Testis (tissue), 3 donors: Measurements from ENCODE around the gene IL1RAP. TPM values are rescaled to one million over a fixed set of nuclear protein-coding genes. Genes with fewer than 3 reads are reported as not detected.

ENCODE experiments used
- DNase-seq: peaks from one replicate; pipeline ENCODE4 v3.0.0-alpha.2; 2019
- H3K27ac ChIP-seq, 2 donors: fragments of 200-600 bp; sonication (generic); one replicate each; pipeline ENCODE4 v1.5.1; 2019
- H3K27me3 ChIP-seq: fragments of 200-600 bp; sonication (generic); one replicate; pipeline ENCODE4 v1.5.1; 2019
- H3K36me3 ChIP-seq: fragments of 200-600 bp; sonication (generic); one replicate; pipeline ENCODE4 v1.5.1; 2017; ENCODE audit warnings: low read depth; ENCODE audit errors: missing control alignments
- H3K4me1 ChIP-seq: fragments of 200-600 bp; sonication (generic); one replicate; pipeline ENCODE4 v1.5.1; 2019
- H3K4me3 ChIP-seq, 2 donors: fragments of 200-600 bp; sonication (generic); one replicate each; pipeline ENCODE4 v1.5.1; 2017 to 2019
- H3K9me3 ChIP-seq: fragments of 200-600 bp; sonication (generic); one replicate; pipeline ENCODE4 v1.5.1; 2017
- CTCF ChIP-seq, 3 experiments: fragments of 450-650 bp in 2 of 3; fragments of 200-600 bp in 1 of 3; sonication (generic) in 1 of 3; IDR thresholded peaks; one replicate each; pipeline ENCODE4 v1.5.1; 2016 to 2019; ENCODE audit warnings: antibody characterized with exemption in 3 of 3, mild to moderate bottlenecking in 2 of 3, moderate library complexity in 1 of 3
- POLR2A ChIP-seq: fragments of 450-650 bp; IDR thresholded peaks from one replicate; pipeline ENCODE4 v1.6.1; 2017; ENCODE audit warnings: antibody characterized with exemption, mild to moderate bottlenecking, moderate library complexity
- WGBS, 2 donors: methylation state at CpG; one replicate each; pipeline ENCODE4 v1.1.5; 2018; 5-methylcytosine and 5-hydroxymethylcytosine counted together
- intact Hi-C: fragments of 100-400 bp; cut with DNase I; formaldehyde crosslinking; loops from one replicate; pipeline ENCODE4 v1.15.1; 2023; ENCODE audit warnings: low total_unique reads
- polyA plus RNA-seq: library from polyadenylated mRNA; stranded (reverse); fragments of 350-450 nt; fragmentation: Illumina TruSeq; extraction: RNeasy Lipid Tissue Mini Kit (QIAGEN cat#74804); gene quantifications from one replicate; pipeline ENCODE4 v1.2.3, GENCODE V29; 2014; ENCODE audit warnings: low read depth, low replicate concordance; ENCODE audit not compliant: insufficient read depth
- total RNA-seq, 2 donors: library from RNA; depleted of rRNA; stranded (reverse); fragments of >200 nt; gene quantifications; one replicate each; pipeline ENCODE4 v1.2.3, GENCODE V29; 2016

The IL1RAP gene
- total and polyA plus RNA-seq, 3 donors from 2014 or later = 1.7 to 3.2 (median 2.1) TPM

GRCh38 chr3:190644035-190644434 is 130.2 kb downstream of the IL1RAP start:
- Histone ChIP-seq H3K4me1 (no peaks in the 10 kb centered on the region), H3K27me3 (no peaks in the 10 kb centered on the region), H3K4me3 (no peak overlapping the region), H3K27ac (no peak overlapping the region), H3K36me3 (no peaks in the 10 kb centered on the region), H3K9me3 (no peaks in the 10 kb centered on the region)
- 74 to 88% methylated on average over 2 of the region's 2 CpGs for WGBS, 2 donors
- no peak for DNase-seq
- intact Hi-C loops = no loop called here
- TF ChIP-seq POLR2A (no peak), CTCF (IDR thresholded peaks at IDR 0.05) (no peak)

GRCh38 chr3:190644766-190645165 is 130.9 kb downstream of the IL1RAP start:
- no peak overlapping the region for H3K4me3 ChIP-seq
- intact Hi-C loops = no loop called here
- H3K36me3 ChIP-seq = no peaks in the 10 kb centered on the region
- 84 to 89% methylated on average over 5 of the region's 5 CpGs for WGBS, 2 donors
- no peak for DNase-seq
- no peak overlapping the region for H3K27ac ChIP-seq
- TF ChIP-seq CTCF (IDR thresholded peaks at IDR 0.05) = no peak
- no peak for TF ChIP-seq POLR2A
- H3K4me1 ChIP-seq = no peaks in the 10 kb centered on the region
- H3K9me3 ChIP-seq = no peaks in the 10 kb centered on the region
- no peaks in the 10 kb centered on the region for H3K27me3 ChIP-seq

- H3K4me3 ChIP-seq = no peak overlapping the region
- no peaks in the 10 kb centered on the region for H3K4me1 ChIP-seq
- no peaks in the 10 kb centered on the region for H3K9me3 ChIP-seq
- H3K27ac ChIP-seq = no peak overlapping the region
- no peaks in the 10 kb centered on the region for H3K36me3 ChIP-seq
- no peak for DNase-seq
- TF ChIP-seq POLR2A (no peak), CTCF (IDR thresholded peaks at IDR 0.05) (no peak)
- no peaks in the 10 kb centered on the region for H3K27me3 ChIP-seq
- 76 to 84% methylated on average over 4 of the region's 4 CpGs for WGBS, 2 donors
- intact Hi-C loops = no loop called here
Observed at GRCh38 chr3:190645932-190646460, 132.1 kb downstream of the IL1RAP start.

GRCh38 chr3:190646996-190647395 is 133.1 kb downstream of the IL1RAP start:
- Histone ChIP-seq H3K9me3 (no peaks in the 10 kb centered on the region), H3K27ac (no peak overlapping the region), H3K4me1 (no peaks in the 10 kb centered on the region), H3K4me3 (no peak overlapping the region), H3K36me3 (no peaks in the 10 kb centered on the region), H3K27me3 (no peaks in the 10 kb centered on the region)
- intact Hi-C loops = no loop called here
- TF ChIP-seq CTCF (IDR thresholded peaks at IDR 0.05) (no peak), POLR2A (no peak)
- WGBS, 2 donors = 86 to 95% methylated on average over 2 of the region's 2 CpGs
- DNase-seq = no peak

- no peaks in the 10 kb centered on the region for H3K9me3 ChIP-seq
- TF ChIP-seq CTCF (IDR thresholded peaks at IDR 0.05) (no peak), POLR2A (no peak)
- DNase-seq = no peak
- no peak overlapping the region for H3K27ac ChIP-seq
- no peak overlapping the region for H3K4me3 ChIP-seq
- intact Hi-C loops = no loop called here
- WGBS, 2 donors = 81 to 94% methylated on average over 5 of the region's 5 CpGs
- H3K36me3 ChIP-seq = no peaks in the 10 kb centered on the region
- H3K27me3 ChIP-seq = no peaks in the 10 kb centered on the region
- H3K4me1 ChIP-seq = no peaks in the 10 kb centered on the region
Observed at GRCh38 chr3:190655933-190656332, 142.0 kb downstream of the IL1RAP start.
